Measurements from ENCODE around the gene AP1M2. TPM values are rescaled to one million over a fixed set of nuclear protein-coding genes. Genes with fewer than 3 reads are reported as not detected.
A peak's percentile ranks its signal among the peaks of the same experiment; 100 is the strongest.

AP1M2 gene
- total RNA-seq, 2 donors from 2014 or later, result 132 to 146 TPM

GRCh38 chr19:10617409-10618121 lies 30.5 kb upstream of the AP1M2 start:
- Histone ChIP-seq H3K27ac (ENCODE audit: low read depth, low read length) (no peak overlapping the region), H3K36me3 (ENCODE audit: control insufficient read depth, insufficient read depth, low read length) (peaks cover 3% of the 10 kb centered on the region), H3K9me3 (ENCODE audit: control insufficient read depth, low read length) (no peaks in the 10 kb centered on the region), H3K4me1 (ENCODE audit: control insufficient read depth, insufficient read depth, low read length) (no peaks in the 10 kb centered on the region), H3K9ac (ENCODE audit: extremely low read depth, low read length, poor library complexity, severe bottlenecking) (no peak overlapping the region), H3K27me3 (ENCODE audit: control insufficient read depth, insufficient read depth, low read length, poor library complexity, severe bottlenecking) (no peaks in the 10 kb centered on the region), H3K4me3 (ENCODE audit: low read length) (no peak overlapping the region)
- Mint-ChIP-seq H3K9me3 (peaks cover 2% of the 10 kb centered on the region), H3K4me3 (no peak overlapping the region), H3K27me3 (ENCODE audit: insufficient read depth) (no peaks in the 10 kb centered on the region), H3K27ac (peak overlapping the region; percentile 71), H3K36me3 (ENCODE audit: low read depth) (peaks cover 12% of the 10 kb centered on the region), H3K4me1 (peaks cover 11% of the 10 kb centered on the region)
- 94 to 100% methylated on average over 11 to 14 of the region's 15 CpGs for WGBS, 2 experiments (ENCODE audit: insufficient coverage in 1 of 2, insufficient read length in 1 of 2)
- DNase-seq, result no peak
- TF ChIP-seq CTCF (conservative IDR thresholded peaks at IDR 0.05), result no peak

- H3K9ac ChIP-seq (ENCODE audit: extremely low read depth, low read length, poor library complexity, severe bottlenecking), result no peak overlapping the region
- H3K9me3 Mint-ChIP-seq, result peaks cover 2% of the 10 kb centered on the region
- H3K36me3 Mint-ChIP-seq (ENCODE audit: low read depth), result peaks cover 12% of the 10 kb centered on the region
- H3K27ac ChIP-seq (ENCODE audit: low read depth, low read length), result no peak overlapping the region
- peaks cover 8% of the 10 kb centered on the region for H3K4me1 Mint-ChIP-seq
- no peak for DNase-seq
- peaks cover 3% of the 10 kb centered on the region for H3K36me3 ChIP-seq (ENCODE audit: control insufficient read depth, insufficient read depth, low read length)
- H3K27me3 Mint-ChIP-seq (ENCODE audit: insufficient read depth), result no peaks in the 10 kb centered on the region
- no peaks in the 10 kb centered on the region for H3K4me1 ChIP-seq (ENCODE audit: control insufficient read depth, insufficient read depth, low read length)
- H3K4me3 ChIP-seq (ENCODE audit: low read length), result no peak overlapping the region
- peak overlapping the region; percentile 13 for H3K27ac Mint-ChIP-seq
- no peaks in the 10 kb centered on the region for H3K27me3 ChIP-seq (ENCODE audit: control insufficient read depth, insufficient read depth, low read length, poor library complexity, severe bottlenecking)
- no peak overlapping the region for H3K4me3 Mint-ChIP-seq
- TF ChIP-seq CTCF (conservative IDR thresholded peaks at IDR 0.05), result no peak
- H3K9me3 ChIP-seq (ENCODE audit: control insufficient read depth, low read length), result no peaks in the 10 kb centered on the region
- WGBS, 2 experiments (ENCODE audit: insufficient coverage in 1 of 2, insufficient read length in 1 of 2), result 96 to 98% methylated on average over 9 to 14 of the region's 14 CpGs
These were observed 28.4 kb upstream of the AP1M2 start for GRCh38 chr19:10615429-10616023.

GRCh38 chr19:10612499-10613119 lies 25.5 kb upstream of the AP1M2 start:
- Histone ChIP-seq H3K27me3 (ENCODE audit: control insufficient read depth, insufficient read depth, low read length, poor library complexity, severe bottlenecking) (no peaks in the 10 kb centered on the region), H3K9me3 (ENCODE audit: control insufficient read depth, low read length) (no peaks in the 10 kb centered on the region), H3K27ac (ENCODE audit: low read depth, low read length) (no peak overlapping the region), H3K9ac (ENCODE audit: extremely low read depth, low read length, poor library complexity, severe bottlenecking) (no peak overlapping the region), H3K36me3 (ENCODE audit: control insufficient read depth, insufficient read depth, low read length) (peaks cover 3% of the 10 kb centered on the region), H3K4me3 (ENCODE audit: low read length) (no peak overlapping the region), H3K4me1 (ENCODE audit: control insufficient read depth, insufficient read depth, low read length) (no peaks in the 10 kb centered on the region)
- H3K4me1 Mint-ChIP-seq, result peaks cover 8% of the 10 kb centered on the region
- peaks cover 2% of the 10 kb centered on the region for H3K9me3 Mint-ChIP-seq
- TF ChIP-seq CTCF (conservative IDR thresholded peaks at IDR 0.05), result no peak
- DNase-seq, result no peak
- no peaks in the 10 kb centered on the region for H3K27me3 Mint-ChIP-seq (ENCODE audit: insufficient read depth)
- 94 to 95% methylated on average over 8 to 15 of the region's 15 CpGs for WGBS, 2 experiments (ENCODE audit: insufficient coverage in 1 of 2, insufficient read length in 1 of 2)
- H3K4me3 Mint-ChIP-seq, result no peak overlapping the region
- no peak overlapping the region for H3K27ac Mint-ChIP-seq
- peaks cover 12% of the 10 kb centered on the region for H3K36me3 Mint-ChIP-seq (ENCODE audit: low read depth)
